ENCODE results near the gene DTX3.
"Not testable (repeated sequence)": the region's sequence is repeated elsewhere in the genome, so short reads cannot be mapped to it uniquely, and the experiment has no call there.

The DTX3 gene

DNA sequence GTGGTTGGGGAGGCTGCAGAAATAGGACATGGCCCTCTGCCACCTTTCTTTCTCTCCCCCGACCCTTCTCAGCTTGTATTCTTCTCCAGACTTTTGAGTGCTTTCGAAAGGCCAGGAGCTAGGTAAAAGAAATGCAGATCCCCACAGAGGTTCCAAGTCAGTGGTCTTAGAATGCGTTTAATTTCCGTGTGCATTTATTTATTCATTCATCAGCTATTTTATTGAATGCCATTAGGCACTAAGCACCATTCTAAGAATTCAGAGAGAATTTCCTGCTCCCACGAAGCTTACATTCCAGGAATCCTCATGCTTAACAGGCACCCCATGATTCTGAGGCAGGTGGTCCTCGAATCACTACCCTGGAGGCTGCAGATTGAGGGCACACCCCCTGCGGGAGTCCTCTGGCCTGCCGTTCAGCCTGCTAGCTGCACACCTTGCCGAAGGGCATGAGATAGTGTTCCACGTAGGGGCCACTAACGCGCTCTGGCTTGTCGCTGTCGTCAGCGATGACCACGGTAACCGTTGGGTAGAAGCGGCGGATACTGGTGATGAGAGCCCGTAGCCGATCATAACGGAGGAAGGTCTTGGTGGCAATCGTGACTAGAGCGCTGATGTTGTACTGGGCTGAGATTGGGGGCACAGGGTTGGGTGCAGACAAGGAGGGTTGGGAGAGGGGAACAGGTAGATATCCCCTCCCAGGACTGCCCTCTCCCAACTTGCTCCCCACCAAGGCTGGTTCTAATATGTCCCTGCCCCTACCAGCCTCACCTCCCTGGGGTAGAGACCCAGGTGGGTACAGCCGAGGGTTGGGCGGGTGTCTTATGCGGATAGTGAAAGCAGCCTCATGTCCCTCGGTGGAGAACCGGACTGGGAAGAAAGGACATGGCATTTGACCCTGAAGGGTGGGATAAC lies 23.9 kb downstream of the DTX3 start:
- intact Hi-C loops (cut with DNase I): no loop called here
- DNase-seq: peak in 1 of 10 donors; percentile 63

DNA sequence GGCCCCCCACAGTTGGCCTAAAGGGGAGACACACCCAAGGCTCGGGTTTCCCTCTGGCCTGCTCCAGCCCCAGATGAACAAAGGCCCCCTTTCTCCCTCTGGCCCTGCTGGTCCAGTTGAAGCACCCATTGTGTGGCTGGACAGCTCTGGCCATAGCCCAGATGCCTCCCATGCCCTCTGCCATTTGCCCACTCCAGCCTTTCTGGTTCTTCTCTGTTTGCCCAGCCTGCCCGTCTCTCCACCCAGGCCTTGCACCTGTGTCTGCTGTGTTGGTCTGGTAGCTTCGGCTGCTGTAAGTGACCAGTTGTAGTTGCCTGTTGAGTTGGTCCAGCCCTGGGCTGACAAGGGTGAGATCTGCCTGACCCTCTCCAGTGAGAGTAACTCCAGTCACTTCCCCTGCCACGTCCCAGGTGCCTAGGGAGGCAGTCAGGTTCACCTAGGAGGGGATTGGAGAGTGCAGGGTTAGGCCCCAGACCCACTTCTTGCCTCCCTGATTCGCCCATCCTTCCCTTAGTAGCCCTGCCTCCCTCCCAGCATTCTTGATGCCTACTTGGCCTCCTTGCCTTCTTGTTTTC lies 25.4 kb downstream of the DTX3 start:
- DNase-seq: peak in 6 of 10 donors; percentile 49 to 96 (median 70)
- intact Hi-C loops (cut with DNase I): no loop called here

DNA sequence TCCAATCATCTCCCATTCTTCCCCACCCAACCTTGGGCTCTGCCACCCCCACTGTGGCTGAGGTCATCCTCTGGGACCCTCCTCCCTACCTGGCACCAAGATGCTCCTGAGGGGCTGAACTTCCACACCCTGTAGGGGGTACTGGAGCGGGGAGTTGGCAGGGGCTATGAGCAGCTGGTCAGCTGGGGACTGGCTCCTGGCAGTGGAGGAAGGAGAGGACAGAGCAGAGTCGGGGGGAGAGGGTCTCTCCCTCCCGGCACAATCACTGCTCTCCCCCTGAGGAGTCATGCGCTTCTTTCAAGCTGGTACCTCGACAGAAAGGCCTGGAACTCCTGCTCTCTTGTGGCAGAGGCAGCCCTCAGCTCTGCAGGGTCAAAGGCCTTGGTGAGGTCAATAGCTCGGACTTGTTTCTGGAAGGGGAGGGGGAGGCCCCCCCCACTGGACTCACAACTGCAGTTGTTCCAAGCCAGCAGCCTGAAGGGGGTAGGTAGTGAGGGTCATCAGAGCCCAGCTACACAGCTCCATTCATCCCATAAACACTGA lies 26.3 kb downstream of the DTX3 start:
- intact Hi-C loops (cut with DNase I): no loop called here
- DNase-seq: peak in 1 of 10 donors; percentile 47

DNA sequence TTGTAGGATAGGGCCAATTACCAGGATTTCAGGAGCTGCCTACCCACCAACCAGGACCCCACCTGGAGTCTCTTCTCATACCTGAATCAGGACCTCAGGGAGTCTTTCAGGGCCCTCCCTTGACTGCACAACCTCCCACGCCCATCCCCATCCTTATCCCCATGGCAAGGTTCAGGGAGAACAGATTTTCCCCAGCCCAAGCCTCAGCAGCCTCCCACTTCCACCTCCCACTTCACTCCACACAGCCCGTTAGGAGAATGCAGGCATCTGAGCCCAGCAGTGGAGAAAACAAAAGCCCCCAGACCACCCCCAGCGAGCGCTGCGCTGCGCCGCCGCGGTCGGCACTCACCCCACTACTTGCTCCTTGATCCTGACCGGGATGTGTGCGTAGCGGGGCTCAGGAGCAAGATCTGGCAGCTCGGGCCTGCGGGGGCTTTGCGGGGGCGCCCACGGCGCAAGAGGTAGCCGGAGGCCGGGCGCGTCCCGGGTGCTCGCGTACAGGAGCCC lies 27.0 kb downstream of the DTX3 start:
- DNase-seq: peak in 1 of 10 donors; percentile 90
- intact Hi-C loops (cut with DNase I): loop anchor here (2.0 kb wide), 1 partner anchor 61 kb away; no protein-coding TSS in a partner anchor

DNA sequence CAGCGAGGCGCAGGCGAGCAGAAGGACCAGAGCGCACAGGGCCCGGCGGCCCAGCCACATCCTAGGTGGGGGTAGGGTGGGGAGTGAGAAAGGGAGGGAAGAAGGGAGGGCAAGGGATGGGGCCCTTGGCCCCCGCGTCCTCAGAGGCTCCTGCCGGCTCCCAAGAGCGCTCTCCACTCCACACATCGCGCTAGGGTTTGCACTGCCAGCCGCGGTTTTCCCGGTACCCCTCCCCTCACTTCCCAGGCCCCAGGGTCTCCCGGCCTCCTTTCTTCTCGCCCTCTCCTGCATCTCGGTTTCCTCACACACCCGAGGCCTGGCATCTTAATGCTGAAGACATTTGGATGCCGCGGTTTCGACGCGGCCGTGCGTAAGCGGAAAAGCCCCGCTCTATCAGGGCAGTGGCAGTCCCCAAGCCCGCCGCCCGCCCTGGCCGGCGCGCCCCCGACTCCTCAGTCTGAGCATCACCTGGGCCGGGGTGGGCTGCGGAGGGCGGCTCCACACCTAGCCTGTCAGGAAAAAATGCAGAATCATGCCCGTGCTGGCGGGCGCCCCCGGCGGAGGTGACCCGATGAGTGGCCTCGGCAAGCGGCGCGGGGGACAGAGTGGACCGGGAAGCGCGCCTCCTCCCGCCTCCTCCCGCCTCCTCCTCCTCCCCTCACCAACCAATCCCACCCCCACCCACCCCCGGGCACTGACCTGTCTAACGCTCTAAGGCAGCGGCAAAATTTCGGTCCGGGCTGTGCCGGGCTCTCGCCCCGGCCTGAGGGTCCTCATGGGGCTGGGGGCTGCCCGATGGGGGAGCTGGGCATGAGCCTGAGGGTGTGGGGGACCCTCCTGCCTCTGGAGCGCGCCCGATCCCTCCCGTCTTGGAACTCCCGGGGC lies 27.7 kb downstream of the DTX3 start:
- intact Hi-C loops (cut with DNase I): loop anchor here (2.0 kb wide), 1 partner anchor 60 kb away; no protein-coding TSS in a partner anchor
- peak in 4 of 10 donors; percentile 41 to 88 (median 86) for DNase-seq

DNA sequence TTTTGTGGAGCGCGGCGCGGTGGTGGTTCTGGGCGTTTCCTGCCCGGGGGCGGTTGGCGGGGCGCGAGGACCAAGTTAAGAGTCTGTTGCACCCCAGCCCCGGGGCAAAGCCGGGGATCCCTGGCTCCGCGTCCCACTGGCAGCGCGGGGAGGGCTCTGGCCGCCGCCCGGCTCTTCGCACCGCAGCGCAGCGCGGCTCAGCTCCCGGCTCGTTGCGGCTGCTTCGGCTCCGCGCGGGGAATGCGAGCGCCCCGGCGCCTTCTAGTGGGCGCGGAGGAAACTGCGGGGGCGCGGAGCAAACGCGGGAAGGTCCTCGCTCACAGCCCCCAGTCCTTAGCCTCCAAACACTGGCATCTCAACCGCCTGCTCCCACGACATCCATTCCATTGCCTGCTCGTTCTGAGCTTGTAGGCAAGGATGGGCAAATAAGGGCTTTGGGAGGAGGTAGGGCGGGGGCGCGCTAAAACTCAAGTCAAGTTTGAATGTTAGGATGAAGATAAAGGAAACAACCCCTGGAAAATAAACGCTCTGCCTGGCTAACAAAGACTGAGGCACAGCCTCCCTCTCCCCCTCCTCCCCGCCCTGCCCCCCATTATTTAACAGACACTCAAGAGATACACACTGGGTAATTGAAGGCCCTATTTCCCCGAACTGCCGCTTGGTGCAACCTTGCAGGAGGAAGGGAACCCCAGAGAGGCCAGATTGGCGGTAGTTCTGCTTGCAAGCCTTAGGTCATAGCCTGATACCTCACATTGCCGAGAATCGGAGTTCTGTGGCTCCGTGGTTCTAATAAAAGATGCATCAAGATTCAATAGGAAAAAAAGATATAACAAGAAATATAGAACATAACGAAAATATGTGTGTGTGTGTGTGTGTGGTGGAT lies 28.6 kb downstream of the DTX3 start, which contains the start of gene B4GALNT1:
Gene B4GALNT1, minus strand, starts transcription at position 244 of the 883 bp plus-strand sequence. CDS start 1,069 bp downstream, outside the sequence.
- peak; percentile 44 to 96 (median 70) for DNase-seq
- intact Hi-C loops (cut with DNase I): loop anchor here (2.0 kb wide), 1 partner anchor 60 kb away; no protein-coding TSS in a partner anchor

DNA sequence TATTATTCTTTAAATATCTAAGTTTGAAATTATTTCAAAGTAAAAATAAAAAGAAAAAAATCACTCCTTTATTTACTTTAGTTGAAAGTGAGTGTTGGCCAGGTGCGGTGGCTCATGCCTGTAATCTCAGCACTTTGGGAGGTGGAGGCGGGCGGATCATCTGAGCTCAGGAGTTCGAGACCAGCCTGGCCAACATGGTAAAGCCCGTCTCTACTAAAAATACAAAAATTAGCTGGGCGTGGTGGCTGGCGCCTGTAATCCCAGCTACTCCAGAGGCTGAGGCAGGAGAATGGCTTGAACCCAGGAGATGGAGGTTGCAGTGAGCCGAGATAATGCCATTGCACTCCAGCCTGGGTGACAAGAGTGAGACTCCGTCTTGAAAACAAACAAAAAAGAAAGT lies 32.1 kb downstream of the DTX3 start:
- DNase-seq; intact Hi-C loops (cut with DNase I): not testable (repeated sequence)

DNA sequence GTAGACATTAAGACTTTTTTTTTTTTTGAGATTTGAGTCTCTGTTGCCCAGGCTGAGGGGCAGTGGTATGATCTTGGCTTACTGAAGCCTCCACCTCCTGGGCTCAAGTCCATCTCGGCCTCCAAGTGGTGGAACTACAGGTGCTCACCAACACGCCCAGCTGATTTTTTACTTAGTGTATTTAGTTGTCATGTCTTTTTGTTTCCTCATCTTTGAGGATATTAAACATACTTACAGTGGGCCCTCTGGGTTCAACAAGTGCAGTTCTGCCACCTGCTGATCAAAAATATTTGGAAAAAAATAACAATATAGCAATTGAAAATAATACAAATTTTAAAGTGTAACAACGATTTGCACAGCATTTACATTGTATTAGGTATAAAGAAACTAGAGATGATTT lies 32.7 kb downstream of the DTX3 start:
- no peak for DNase-seq
- intact Hi-C loops (cut with DNase I): no loop called here

DNA sequence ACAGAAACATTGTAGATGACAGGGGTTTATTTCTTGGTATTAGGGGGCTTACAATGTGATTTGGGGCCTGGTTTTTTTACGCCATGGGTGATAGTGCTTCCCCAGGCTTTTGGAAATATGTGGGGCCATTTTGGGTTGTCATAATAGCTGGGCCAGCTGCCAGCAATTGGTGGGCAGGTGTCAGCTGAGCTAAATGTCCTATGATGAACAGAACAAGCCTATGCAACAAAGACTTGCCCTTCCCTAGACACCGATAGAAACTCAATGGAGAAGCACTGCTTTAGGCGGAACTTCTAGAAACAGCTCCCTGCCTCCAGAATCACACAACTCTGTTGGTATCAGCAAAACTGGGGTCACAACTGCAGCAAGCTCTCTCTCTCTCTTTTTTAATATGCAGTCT lies 33.5 kb downstream of the DTX3 start:
- intact Hi-C loops (cut with DNase I): no loop called here
- DNase-seq: no peak

DNA sequence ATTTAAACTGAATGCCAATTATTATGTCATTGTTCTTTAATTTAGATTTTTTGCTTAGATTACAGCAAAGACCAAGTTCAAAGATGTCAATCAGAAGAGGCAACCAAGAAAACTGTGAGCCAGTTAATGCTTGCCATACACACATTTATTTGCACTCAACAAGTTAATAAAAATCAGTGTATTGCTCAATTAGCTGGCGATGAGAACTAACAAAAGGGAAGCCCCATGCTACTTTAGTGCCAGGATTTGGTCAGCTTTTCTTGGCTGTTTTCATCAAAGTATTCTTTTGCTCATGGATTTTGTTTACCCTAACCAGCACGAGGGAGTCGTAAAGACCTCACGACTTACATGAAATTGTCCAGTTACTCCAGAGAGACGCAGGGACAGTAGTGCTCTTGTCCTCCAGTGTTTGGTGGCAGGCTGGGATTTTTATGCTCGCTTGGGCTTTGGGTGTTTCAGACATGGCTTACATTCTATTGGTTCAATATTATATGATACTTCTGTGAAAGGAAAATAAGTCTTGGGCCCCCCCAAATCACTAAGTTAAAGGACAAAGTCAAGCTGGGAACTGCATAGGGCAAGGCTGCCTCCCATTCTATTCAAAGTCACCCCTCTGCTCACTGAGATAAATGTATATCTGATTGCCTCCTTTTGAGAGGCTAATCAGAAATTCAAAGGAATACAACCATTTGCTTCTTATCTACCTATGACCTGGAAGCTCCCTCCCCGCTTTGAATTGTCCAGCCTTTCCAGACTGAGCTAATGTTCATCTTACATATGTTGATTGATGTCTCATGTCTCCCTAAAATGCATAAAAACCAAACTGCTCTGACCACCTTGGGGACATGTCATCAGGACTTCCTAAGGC lies 35.8 kb downstream of the DTX3 start:
- intact Hi-C loops (cut with DNase I): no loop called here
- no peak for DNase-seq

DNA sequence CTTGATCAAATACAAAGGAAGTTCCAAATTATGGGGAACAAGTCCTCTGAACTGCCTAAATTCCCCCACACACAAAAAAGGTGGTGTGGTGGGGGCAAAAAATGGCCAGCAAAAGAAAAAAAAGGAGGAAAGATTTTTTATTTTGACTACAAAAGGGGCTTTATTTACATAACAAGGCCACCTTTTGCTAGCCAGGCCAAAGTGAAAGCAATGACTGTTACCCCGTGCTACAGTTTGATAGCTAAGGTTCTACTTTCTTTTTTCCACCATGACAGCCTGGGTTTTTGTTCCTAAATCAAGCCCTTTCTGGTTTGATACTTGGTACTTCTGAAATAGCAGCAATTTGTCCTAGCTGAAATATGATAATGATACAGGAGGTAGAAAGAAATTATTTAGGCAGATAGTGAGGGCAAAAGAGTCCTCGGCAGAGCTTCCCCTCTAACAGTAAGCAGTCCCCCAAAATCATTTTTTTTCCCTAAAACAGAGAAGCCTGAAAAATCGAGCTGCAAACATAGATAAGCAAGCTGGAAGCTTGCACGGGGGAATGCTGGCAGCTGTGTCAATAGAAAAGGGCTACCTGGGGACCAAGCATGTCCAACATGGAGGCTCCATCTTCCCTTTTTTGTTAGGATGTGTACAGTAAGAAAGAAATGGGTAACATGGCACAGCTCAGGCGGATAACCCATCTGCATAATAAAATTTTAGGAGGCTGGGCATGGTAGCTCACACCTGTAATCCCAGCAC lies 37.2 kb downstream of the DTX3 start:
- intact Hi-C loops (cut with DNase I): no loop called here
- DNase-seq: no peak

DNA sequence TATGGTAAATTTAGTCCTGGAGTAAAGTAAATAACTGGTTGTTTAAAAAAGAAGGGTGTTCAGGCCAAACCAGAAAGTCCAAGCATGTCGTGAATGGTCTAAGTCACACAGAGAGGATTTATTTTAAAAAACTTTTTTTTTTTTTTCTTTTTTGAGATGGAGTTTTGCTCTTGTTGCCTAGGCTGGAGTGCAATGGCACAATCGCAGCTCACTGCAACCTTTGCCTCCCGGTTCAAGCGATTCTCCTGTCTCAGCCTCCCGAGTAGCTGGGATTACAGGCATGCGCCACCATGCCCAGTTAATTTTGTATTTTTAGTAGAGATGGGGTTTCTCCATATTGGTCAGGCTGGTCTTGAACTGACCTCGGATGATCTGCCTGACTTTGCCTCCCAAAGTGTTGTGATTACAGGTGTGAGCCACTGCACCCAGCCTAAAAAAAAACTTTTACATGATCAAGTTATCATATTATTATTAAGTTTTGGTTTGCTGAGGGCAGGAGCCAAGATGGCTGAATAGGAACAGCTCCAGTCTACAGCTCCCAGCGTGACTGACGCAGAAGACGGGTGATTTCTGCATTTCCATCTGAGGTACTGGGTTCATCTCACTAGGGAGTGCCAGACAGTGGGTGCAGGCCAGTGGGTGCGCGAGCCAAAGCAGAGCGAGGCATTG lies 41.5 kb downstream of the DTX3 start:
- intact Hi-C loops (cut with DNase I); DNase-seq: not testable (repeated sequence)

DNA sequence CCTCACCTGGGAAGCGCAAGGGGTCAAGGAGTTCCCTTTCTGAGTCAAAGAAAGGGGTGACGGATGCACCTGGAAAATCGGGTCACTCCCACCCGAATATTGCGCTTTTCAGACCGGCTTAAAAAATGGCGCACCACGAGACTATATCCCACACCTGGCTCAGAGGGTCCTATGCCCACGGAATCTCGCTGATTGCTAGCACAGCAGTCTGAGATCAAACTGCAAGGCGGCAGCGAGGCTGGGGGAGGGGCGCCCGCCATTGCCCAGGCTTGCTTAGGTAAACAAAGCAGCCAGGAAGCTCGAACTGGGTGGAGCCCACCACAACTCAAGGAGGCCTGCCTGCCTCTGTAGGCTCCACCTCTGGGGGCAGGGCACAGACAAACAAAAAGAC lies 42.0 kb downstream of the DTX3 start:
- DNase-seq; intact Hi-C loops (cut with DNase I): not testable (repeated sequence)

DNA sequence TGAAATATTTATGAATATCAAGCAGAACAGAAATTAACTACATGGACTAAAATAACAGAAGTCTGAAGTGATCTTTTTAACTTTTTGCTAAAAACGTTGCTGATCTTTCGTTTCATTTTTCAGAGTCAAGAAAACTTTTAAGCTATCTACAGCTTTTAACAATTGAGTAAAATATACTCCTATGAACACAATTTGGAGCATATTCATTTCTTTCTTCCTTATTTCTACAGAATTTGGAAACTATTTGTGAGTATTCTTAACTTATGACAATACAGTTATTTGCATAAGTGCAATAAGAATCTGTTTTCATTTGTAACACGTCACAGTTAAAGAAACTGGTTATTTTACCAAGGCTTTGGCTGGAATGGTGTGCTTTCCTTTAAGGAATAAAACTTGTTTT lies 49.4 kb downstream of the DTX3 start:
- DNase-seq: no peak
- intact Hi-C loops (cut with DNase I): no loop called here

DNA sequence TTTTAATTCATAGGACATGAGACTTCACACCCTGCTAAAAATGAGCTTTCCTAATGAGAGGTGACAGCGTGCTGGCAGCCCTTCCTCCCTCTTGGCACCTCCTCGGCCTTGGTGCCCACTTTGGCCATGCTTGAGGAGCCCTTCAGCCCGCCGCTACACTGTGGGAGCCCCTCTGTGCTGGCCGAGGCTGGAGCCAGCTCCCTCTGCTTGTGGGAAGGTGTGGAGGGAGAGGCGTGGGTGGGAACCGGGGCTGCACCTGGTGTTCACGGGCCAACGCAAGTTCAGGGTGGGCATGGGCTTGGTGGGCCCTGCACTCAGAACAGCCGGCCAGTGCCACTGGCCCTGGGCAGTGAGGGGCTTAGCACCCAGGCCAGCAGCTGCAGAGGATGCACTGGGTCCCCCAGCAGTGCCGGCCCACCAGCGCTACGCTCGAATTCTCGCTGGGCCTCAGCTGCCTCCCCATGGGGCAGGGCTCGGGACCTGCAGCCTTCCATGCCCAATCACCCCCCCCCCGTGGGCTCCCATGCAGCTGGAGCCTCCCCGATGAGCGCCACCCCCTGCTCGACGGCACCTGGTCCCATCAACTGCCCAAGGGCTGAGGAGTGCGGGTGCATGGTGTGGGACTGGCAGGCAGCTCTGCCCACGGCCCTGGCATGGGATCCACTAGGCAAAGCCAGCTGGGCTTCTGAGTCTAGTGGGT lies 51.1 kb downstream of the DTX3 start:
- intact Hi-C loops (cut with DNase I): no loop called here
- DNase-seq: peak in 2 of 10 donors; percentile 20 to 77

DNA sequence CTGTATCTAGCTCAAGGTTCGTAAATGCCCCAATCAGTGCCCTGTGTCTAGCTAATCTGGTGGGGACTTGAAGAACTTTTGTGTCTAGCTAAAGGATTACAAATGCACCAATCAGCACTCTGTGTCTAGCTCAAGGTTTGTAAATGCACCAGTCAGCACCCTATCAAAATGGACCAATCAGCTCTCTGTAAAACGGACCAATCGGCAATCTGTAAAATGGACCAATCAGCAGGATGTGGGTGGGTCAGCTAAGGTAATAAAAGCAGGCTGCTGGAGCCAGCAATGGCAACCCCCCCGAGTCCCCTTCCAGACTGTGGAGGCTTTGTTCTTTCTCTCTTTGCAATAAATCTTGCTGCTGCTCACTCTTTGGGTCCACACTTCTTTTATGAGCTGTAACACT lies 51.8 kb downstream of the DTX3 start:
- DNase-seq; intact Hi-C loops (cut with DNase I): not testable (repeated sequence)

Measured in posterior cingulate gyrus (tissue), 11 donors.